HEK293 (cell line): ENCODE results near the gene RORC.

ENCODE experiments used
- FEZF1 ChIP-seq: fragments of 450-650 bp; formaldehyde crosslinking; IDR thresholded peaks from 2 replicates; pipeline ENCODE4 v1.5.1; 2016; ENCODE audit warnings: missing biosample characterization, missing genetic modification characterization
- OSR2 ChIP-seq: fragments of 450-650 bp; formaldehyde crosslinking; IDR thresholded peaks from 2 replicates; pipeline ENCODE4 v1.5.1; 2016; ENCODE audit warnings: missing biosample characterization, missing genetic modification characterization
- PBX3 ChIP-seq: sonication (generic); formaldehyde crosslinking; IDR thresholded peaks from 2 replicates; pipeline ENCODE4 v1.8.1; 2022; ENCODE audit warnings: mild to moderate bottlenecking, moderate library complexity, missing genetic modification reagents
- SALL2 ChIP-seq: fragments of 450-650 bp; formaldehyde crosslinking; IDR thresholded peaks from 2 replicates; pipeline ENCODE4 v1.5.0; 2017; ENCODE audit warnings: missing biosample characterization, mild to moderate bottlenecking, missing genetic modification characterization, borderline replicate concordance
- SP3 ChIP-seq: fragments of 450-650 bp; formaldehyde crosslinking; IDR thresholded peaks from 2 replicates; pipeline ENCODE4 v1.5.1; 2016; ENCODE audit warnings: missing biosample characterization, missing genetic modification characterization
- ZBTB20 ChIP-seq: fragments of 450-650 bp; formaldehyde crosslinking; IDR thresholded peaks from 2 replicates; pipeline ENCODE4 v1.5.1; 2016; ENCODE audit warnings: missing biosample characterization, missing genetic modification characterization
- ZBTB49 ChIP-seq: fragments of 450-650 bp; formaldehyde crosslinking; IDR thresholded peaks from 2 replicates; pipeline ENCODE4 v1.5.1; 2016; ENCODE audit warnings: missing biosample characterization, missing genetic modification characterization, low read depth
- ZBTB6 ChIP-seq: fragments of 450-650 bp; formaldehyde crosslinking; IDR thresholded peaks from 2 replicates; pipeline ENCODE4 v1.5.1; 2017; ENCODE audit warnings: missing biosample characterization, missing genetic modification characterization
- ZBTB8A ChIP-seq: fragments of 450-650 bp; formaldehyde crosslinking; IDR thresholded peaks from 2 replicates; pipeline ENCODE4 v1.5.1; 2016; ENCODE audit warnings: missing biosample characterization, missing genetic modification characterization
- ZEB2 ChIP-seq: fragments of 450-650 bp; formaldehyde crosslinking; IDR thresholded peaks from 2 replicates; pipeline ENCODE4 v1.5.1; 2016; ENCODE audit warnings: missing biosample characterization, missing genetic modification characterization
- ZNF132 ChIP-seq: fragments of 450-650 bp; formaldehyde crosslinking; IDR thresholded peaks from 2 replicates; pipeline ENCODE4 v1.5.1; 2017; ENCODE audit warnings: missing biosample characterization, missing genetic modification characterization, borderline replicate concordance
- ZNF26 ChIP-seq: fragments of 450-650 bp; formaldehyde crosslinking; IDR thresholded peaks from 2 replicates; pipeline ENCODE4 v1.5.1; 2016; ENCODE audit warnings: missing biosample characterization, missing genetic modification characterization
- ZNF398 ChIP-seq: fragments of 450-650 bp; formaldehyde crosslinking; IDR thresholded peaks from 2 replicates; pipeline ENCODE4 v1.5.1; 2017; ENCODE audit warnings: missing biosample characterization, missing genetic modification characterization
- ZNF426 ChIP-seq: fragments of 450-650 bp; formaldehyde crosslinking; IDR thresholded peaks from 2 replicates; pipeline ENCODE4 v1.5.1; 2017; ENCODE audit warnings: missing biosample characterization, missing genetic modification characterization, mild to moderate bottlenecking, inconsistent platforms, moderate library complexity
- ZNF549 ChIP-seq: fragments of 450-650 bp; IDR thresholded peaks from 2 replicates; pipeline ENCODE4 v1.5.1; 2018; ENCODE audit warnings: missing biosample characterization, missing genetic modification characterization, mild to moderate bottlenecking, inconsistent platforms, moderate library complexity
- ZNF600 ChIP-seq: fragments of 450-650 bp; formaldehyde crosslinking; IDR thresholded peaks from 2 replicates; pipeline ENCODE4 v1.5.1; 2016; ENCODE audit warnings: missing biosample characterization, missing genetic modification characterization
- ZNF654 ChIP-seq: fragments of 450-650 bp; formaldehyde crosslinking; IDR thresholded peaks from 2 replicates; pipeline ENCODE4 v1.5.1; 2016; ENCODE audit warnings: low read depth, missing biosample characterization, missing genetic modification characterization
- ZNF791 ChIP-seq: fragments of 450-650 bp; formaldehyde crosslinking; IDR thresholded peaks from 2 replicates; pipeline ENCODE4 v1.5.1; 2016; ENCODE audit warnings: missing biosample characterization, missing genetic modification characterization
- ZSCAN30 ChIP-seq: fragments of 450-650 bp; IDR thresholded peaks from 2 replicates; pipeline ENCODE4 v1.5.1; 2018; ENCODE audit warnings: missing biosample characterization, mild to moderate bottlenecking, missing genetic modification characterization, moderate library complexity
- ZXDB ChIP-seq: fragments of 450-650 bp; formaldehyde crosslinking; IDR thresholded peaks from 2 replicates; pipeline ENCODE4 v1.5.1; 2016; ENCODE audit warnings: missing biosample characterization, missing genetic modification characterization
- TF ChIP-seq, protein P1 (sequence below): fragments of 450-650 bp; formaldehyde crosslinking; IDR thresholded peaks from 2 replicates; pipeline ENCODE4 v1.5.1; 2016; ENCODE audit warnings: missing biosample characterization, missing genetic modification characterization, borderline replicate concordance
- TF ChIP-seq, protein P2 (sequence below): fragments of 450-650 bp; formaldehyde crosslinking; IDR thresholded peaks from 2 replicates; pipeline ENCODE4 v1.5.1; 2016; ENCODE audit warnings: missing biosample characterization, missing genetic modification characterization

Gene RORC

GRCh38 chr1:151762941-151763921, 68.4 kb downstream of the RORC start, which contains the start of gene MRPL9 (continued):
- TF ChIP-seq ZNF26 (no peak), SP3 (tag by site-specific recombination) (peak; percentile 43), ZBTB8A (tag by site-specific recombination) (peak; percentile 52; the same call in 1 of the 2 replicates), ZNF398 (tag by site-specific recombination) (peak; percentile 62), ZNF791 (tag by site-specific recombination) (no peak), ZNF426 (tag by site-specific recombination) (no peak), FEZF1 (tag by site-specific recombination) (no peak), ZNF549 (tag by site-specific recombination) (no peak), ZBTB6 (no peak), ZEB2 (tag by site-specific recombination) (peak; percentile 68), SALL2 (tag by site-specific recombination) (no peak), ZXDB (peak; percentile 58), ZNF600 (tag by site-specific recombination) (peak; percentile 50; the same call in 1 of the 2 replicates), OSR2 (no peak), ZSCAN30 (peak; percentile 77), ZBTB20 (tag by site-specific recombination) (peak; percentile 46; the same call in 1 of the 2 replicates), ZBTB49 (tag by site-specific recombination) (no peak), ZNF654 (tag by site-specific recombination) (no peak), PBX3 (no peak), ZNF132 (tag by site-specific recombination) (no peak)
- TF ChIP-seq, protein P1, sequence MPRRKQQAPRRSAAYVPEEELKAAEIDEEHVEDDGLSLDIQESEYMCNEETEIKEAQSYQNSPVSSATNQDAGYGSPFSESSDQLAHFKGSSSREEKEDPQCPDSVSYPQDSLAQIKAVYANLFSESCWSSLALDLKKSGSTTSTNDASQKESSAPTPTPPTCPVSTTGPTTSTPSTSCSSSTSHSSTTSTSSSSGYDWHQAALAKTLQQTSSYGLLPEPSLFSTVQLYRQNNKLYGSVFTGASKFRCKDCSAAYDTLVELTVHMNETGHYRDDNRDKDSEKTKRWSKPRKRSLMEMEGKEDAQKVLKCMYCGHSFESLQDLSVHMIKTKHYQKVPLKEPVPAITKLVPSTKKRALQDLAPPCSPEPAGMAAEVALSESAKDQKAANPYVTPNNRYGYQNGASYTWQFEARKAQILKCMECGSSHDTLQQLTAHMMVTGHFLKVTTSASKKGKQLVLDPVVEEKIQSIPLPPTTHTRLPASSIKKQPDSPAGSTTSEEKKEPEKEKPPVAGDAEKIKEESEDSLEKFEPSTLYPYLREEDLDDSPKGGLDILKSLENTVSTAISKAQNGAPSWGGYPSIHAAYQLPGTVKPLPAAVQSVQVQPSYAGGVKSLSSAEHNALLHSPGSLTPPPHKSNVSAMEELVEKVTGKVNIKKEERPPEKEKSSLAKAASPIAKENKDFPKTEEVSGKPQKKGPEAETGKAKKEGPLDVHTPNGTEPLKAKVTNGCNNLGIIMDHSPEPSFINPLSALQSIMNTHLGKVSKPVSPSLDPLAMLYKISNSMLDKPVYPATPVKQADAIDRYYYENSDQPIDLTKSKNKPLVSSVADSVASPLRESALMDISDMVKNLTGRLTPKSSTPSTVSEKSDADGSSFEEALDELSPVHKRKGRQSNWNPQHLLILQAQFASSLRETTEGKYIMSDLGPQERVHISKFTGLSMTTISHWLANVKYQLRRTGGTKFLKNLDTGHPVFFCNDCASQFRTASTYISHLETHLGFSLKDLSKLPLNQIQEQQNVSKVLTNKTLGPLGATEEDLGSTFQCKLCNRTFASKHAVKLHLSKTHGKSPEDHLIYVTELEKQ (tag by site-specific recombination) = no peak
- TF ChIP-seq, protein P2, sequence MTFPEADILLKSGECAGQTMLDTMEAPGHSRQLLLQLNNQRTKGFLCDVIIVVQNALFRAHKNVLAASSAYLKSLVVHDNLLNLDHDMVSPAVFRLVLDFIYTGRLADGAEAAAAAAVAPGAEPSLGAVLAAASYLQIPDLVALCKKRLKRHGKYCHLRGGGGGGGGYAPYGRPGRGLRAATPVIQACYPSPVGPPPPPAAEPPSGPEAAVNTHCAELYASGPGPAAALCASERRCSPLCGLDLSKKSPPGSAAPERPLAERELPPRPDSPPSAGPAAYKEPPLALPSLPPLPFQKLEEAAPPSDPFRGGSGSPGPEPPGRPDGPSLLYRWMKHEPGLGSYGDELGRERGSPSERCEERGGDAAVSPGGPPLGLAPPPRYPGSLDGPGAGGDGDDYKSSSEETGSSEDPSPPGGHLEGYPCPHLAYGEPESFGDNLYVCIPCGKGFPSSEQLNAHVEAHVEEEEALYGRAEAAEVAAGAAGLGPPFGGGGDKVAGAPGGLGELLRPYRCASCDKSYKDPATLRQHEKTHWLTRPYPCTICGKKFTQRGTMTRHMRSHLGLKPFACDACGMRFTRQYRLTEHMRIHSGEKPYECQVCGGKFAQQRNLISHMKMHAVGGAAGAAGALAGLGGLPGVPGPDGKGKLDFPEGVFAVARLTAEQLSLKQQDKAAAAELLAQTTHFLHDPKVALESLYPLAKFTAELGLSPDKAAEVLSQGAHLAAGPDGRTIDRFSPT (tag by site-specific recombination) = no peak
